Stimulated activated CD8-positive, alpha-beta memory T cell treated with anti-CD3 and anti-CD28 coated beads, Interleukin-12 subunit alpha, Interleukin-12 subunit beta, amount 100 ng/mL, for 24 hours (primary cell): ENCODE data around the gene TRAPPC6A.

Experiments
- DNase-seq: peaks from one replicate; pipeline ENCODE4 v3.0.0-alpha.2; 2020; ENCODE audit errors: extremely low read depth

TRAPPC6A gene, protein sequence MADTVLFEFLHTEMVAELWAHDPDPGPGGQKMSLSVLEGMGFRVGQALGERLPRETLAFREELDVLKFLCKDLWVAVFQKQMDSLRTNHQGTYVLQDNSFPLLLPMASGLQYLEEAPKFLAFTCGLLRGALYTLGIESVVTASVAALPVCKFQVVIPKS

DNA sequence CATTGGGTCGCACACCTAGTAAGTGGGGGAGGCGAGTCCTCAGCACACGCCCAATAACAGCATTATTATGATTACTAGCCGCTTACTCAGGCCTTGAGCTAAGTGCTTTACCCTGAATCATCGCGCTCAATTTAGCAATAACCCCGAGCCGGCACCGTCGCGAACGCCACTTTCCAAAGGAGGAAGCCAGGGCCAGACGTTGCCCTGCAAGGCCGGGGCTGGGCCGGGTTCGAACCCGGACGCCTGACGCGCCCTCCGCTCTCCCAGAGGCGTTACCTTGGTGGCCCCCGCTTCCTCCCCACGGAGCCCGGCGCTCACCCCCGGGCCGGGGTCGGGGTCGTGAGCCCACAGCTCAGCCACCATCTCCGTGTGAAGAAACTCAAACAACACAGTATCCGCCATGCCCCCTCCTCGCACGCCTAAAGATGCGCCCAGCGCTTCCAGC lies at the start of gene TRAPPC6A:
TSS of gene TRAPPC6A (minus strand) at position 421 of the 445 bp plus-strand sequence. CDS start at position 402, 19 bp downstream.
- DNase-seq: no peak

DNA sequence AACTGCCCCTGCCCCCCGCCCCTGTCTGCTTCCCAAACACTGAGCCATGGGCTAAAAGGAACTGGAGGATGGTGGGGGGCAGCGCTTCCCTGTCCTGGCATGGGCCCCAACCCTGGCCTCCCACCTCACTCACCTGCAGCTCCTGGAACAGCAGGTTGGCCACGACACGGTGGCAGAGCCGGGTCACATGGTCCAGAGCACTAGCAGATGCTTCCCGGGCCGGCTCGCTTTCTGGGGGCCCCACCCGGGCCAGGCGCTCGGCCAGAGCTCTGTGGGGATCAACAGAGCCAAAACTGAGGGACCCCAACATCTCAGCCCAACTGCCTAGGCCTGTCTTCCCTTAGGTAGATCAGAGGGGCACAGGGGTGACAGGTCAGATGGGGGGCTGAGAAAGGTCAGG lies 46.6 kb upstream of the TRAPPC6A start:
- no peak for DNase-seq

- DNase-seq: no peak
Observed at GRCh38 chr19:45223879-45224278, 45.8 kb upstream of the TRAPPC6A start.

GRCh38 chr19:45222724-45223123 lies 44.7 kb upstream of the TRAPPC6A start:
- no peak for DNase-seq

GRCh38 chr19:45218911-45219743 lies 41.1 kb upstream of the TRAPPC6A start:
- DNase-seq: no peak

DNA sequence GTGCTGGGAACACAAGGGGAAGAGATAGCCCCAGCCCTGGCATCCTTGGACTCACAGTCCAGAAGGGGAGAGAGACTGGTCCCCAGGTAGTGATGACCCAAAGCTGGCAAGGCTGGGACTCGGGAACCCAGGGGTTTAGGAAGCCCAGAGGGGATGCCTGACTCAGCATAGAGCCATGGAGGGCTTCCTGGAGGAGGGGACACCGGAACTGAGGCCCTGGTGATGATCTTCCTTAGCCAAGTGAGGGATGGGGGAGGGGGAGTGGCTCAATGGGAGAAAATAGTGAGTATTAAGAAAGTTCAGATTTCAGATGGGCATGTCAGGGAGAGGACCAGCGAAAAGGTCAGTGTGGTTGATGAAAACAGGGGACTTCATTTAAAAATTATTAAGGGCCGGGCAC lies 40.4 kb upstream of the TRAPPC6A start:
- no peak for DNase-seq

- DNase-seq: no peak
Observed at GRCh38 chr19:45217957-45218334, 39.9 kb upstream of the TRAPPC6A start.

- no peak for DNase-seq
Observed at GRCh38 chr19:45217193-45217956, 39.3 kb upstream of the TRAPPC6A start.

DNA sequence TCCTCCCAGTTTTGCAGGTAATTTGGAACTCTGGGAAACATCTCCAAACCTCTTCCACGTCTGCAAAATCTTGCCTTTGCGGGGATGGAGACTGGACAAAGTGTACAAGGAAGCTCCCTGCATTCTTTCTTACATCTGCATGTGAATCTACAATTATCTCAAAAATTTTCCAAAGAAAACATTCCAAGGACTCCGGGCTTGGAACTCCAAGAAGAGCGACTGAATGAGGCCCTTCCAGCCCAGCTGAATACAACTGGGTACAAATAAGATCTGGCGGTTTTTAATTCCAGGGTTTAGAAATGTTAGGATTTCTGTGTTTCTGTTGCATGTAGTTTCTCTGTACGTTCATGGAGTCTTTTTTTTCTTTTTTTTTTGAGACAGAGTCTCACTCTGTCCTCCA lies 38.6 kb upstream of the TRAPPC6A start:
- no peak for DNase-seq

GRCh38 chr19:45215391-45216191 lies 37.6 kb upstream of the TRAPPC6A start:
- no peak for DNase-seq

- no peak for DNase-seq
Observed at GRCh38 chr19:45213031-45213430, 35.0 kb upstream of the TRAPPC6A start.

DNA sequence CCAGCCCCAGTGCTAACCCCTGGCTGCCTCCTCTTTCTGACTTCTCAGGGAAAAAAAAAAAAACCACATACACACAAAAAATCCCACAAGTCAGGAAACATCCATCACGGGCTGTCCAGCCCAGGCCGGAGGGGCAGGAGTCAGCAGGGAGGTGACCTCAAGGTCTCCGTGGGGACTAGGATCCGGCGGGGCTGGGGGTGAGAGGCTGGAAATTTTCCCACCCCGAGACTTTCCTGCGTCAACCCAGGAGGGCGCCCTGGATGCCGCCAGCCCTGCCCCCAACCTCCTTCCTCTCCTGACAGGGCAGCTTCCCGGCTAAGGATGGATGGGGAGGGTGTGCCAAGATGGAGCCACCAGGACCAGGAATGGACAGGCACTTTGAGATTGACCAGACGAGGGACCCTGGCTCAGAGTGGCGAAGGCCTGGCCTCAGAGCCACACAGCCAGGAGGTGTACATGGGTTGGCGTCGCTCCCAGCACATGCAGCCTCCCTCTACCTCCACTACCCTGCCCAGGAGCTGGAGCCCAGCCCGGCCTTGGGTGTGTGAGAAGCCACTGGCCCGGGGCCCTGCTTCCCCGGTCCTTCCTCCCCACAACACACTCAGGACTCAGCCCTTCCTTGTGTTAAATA lies 33.8 kb upstream of the TRAPPC6A start:
- no peak for DNase-seq

DNA sequence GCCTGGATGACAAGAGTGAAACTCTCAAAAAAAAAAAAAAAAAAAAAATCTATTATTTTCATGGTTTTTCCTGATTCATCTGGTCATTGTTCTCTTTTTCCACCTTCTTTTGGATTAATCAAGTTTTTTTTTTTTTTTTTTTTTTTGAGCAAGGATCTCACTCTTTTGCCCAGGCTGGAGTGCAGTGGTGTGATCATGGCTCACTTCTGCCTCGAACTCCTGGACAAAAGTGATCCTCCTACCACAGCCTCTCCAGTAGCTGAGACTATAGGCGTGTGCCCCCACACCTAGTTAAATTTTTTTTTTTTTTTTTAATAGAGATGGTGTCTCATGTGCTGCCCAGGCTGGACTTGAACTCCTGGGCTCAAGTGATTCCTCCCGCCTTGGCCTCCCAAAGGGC lies 28.3 kb upstream of the TRAPPC6A start:
- DNase-seq: no peak

GRCh38 chr19:45205810-45206209 lies 27.8 kb upstream of the TRAPPC6A start:
- DNase-seq: no peak

- DNase-seq: no peak
Observed at GRCh38 chr19:45202637-45203036, 24.6 kb upstream of the TRAPPC6A start.

GRCh38 chr19:45200568-45200967 lies 22.5 kb upstream of the TRAPPC6A start:
- no peak for DNase-seq

- DNase-seq: no peak
Observed at GRCh38 chr19:45195764-45196163, 17.7 kb upstream of the TRAPPC6A start.

- no peak for DNase-seq
Observed at GRCh38 chr19:45191375-45191774, 13.3 kb upstream of the TRAPPC6A start.

DNA sequence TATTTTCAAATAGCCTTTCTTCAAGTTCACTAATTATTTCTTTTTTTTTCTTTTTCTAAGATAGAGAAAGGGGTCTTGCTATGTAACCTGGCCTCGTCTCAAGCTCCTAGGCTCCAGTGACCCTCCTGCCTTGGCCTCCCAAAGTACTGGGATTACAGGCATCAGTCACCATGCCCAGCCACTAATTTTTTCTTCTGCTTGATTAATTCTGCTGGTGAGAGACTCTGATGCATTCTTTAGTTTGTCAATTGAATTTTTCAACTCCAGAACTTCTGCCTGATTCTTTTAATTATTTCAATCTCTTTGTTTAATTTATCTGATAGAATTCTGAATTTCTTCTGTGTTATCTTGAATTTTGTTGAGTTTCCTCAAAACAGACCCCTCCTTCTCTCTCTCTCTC lies 11.9 kb upstream of the TRAPPC6A start:
- no peak for DNase-seq

DNA sequence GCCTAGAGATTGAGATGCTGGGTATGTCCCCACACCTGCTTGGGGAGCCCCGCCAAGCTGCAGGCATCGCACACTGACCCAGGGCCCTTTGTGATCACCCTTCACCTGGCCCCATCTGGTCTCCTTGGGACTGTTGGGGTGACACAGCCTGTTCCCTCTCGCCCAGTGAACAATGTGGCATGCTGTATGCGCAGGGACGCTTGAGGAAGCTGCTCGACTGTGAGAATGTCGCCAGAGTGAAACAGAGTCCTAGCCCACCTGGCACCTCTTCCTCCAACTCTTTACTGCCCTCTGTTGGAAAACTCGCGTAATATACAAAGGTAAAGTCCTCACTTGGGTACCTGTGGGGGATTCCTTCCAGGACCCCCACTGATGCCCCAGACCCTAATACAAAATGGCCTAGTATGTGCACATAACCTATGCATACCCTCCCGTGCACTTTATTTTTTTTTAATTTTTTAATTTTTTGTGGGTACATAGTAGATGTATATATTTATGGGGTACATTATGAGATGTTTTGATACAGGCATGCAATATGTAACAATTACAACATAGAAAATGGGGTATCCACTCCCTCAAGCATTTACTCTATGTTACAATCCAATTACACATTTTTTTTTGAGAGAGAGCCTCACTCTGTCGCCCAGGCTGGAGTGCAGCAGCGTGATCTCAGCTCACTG lies 9.5 kb upstream of the TRAPPC6A start:
- DNase-seq: no peak
